ENCODE measurements around the gene TSPAN17. TPM values are rescaled to one million over a fixed set of nuclear protein-coding genes. Genes with fewer than 3 reads are reported as not detected.
A peak's percentile ranks its signal among the peaks of the same experiment; 100 is the strongest.

TSPAN17 gene
- total and polyA plus RNA-seq, 5 donors from 2014 or later, result 26.0 to 48.8 (median 34.0) TPM

- DNase-seq (no peak), ATAC-seq (ENCODE audit: low read depth in 2 of 2) (no peak)
- Mint-ChIP-seq H3K27ac (peak overlapping the region in 1 of 3 donors; percentile 84), H3K4me3 (no peak overlapping the region), H3K36me3 (peaks cover 19% of the 10 kb centered on the region), H3K9me3 (no peaks in the 10 kb centered on the region), H3K27me3 (no peaks in the 10 kb centered on the region), H3K4me1 (peaks cover 0 to 75% (median 36%) of the 10 kb centered on the region in 4 donors)
- no peak overlapping the region for H3K4me3 ChIP-seq (ENCODE audit: low read depth, low read length)
- peaks cover 33% of the 10 kb centered on the region for H3K4me1 ChIP-seq (ENCODE audit: control insufficient read depth, insufficient read depth, low read length, poor library complexity, severe bottlenecking)
- peaks cover 11% of the 10 kb centered on the region for H3K36me3 ChIP-seq (ENCODE audit: control insufficient read depth, insufficient read depth, low read length)
- H3K27me3 ChIP-seq (ENCODE audit: control insufficient read depth, insufficient read depth, low read length), result no peaks in the 10 kb centered on the region
- no peaks in the 10 kb centered on the region for H3K9me3 ChIP-seq (ENCODE audit: control insufficient read depth in 2 of 2, low read length in 2 of 2)
- H3K27ac ChIP-seq (ENCODE audit: insufficient read depth, low read length, poor library complexity, severe bottlenecking), result no peak overlapping the region
Observed at GRCh38 chr5:176652136-176652535, 4.9 kb downstream of the TSPAN17 start.

- no peaks in the 10 kb centered on the region for H3K27me3 Mint-ChIP-seq
- no peaks in the 10 kb centered on the region for H3K9me3 Mint-ChIP-seq
- DNase-seq (peak in 1 of 3 donors; percentile 41), ATAC-seq (ENCODE audit: low read depth in 2 of 2) (peak; percentile 23 to 32)
- Histone ChIP-seq H3K4me3 (ENCODE audit: low read depth, low read length) (no peak overlapping the region), H3K4me1 (ENCODE audit: control insufficient read depth, insufficient read depth, low read length, poor library complexity, severe bottlenecking) (peaks cover 26% of the 10 kb centered on the region), H3K9me3 (ENCODE audit: control insufficient read depth in 2 of 2, low read length in 2 of 2) (no peaks in the 10 kb centered on the region), H3K27ac (ENCODE audit: insufficient read depth, low read length, poor library complexity, severe bottlenecking) (peak overlapping the region; percentile 49), H3K36me3 (ENCODE audit: control insufficient read depth, insufficient read depth, low read length) (peaks cover 11% of the 10 kb centered on the region), H3K27me3 (ENCODE audit: control insufficient read depth, insufficient read depth, low read length) (no peaks in the 10 kb centered on the region)
- peaks cover under 1 to 74% (median 38%) of the 10 kb centered on the region in 4 donors for H3K4me1 Mint-ChIP-seq
- H3K36me3 Mint-ChIP-seq, result peaks cover 19% of the 10 kb centered on the region
- peak overlapping the region; percentile 9 to 96 (median 87) for H3K27ac Mint-ChIP-seq
- peak overlapping the region in 1 of 4 donors; percentile 82 for H3K4me3 Mint-ChIP-seq
Observed at GRCh38 chr5:176653401-176654385, 6.4 kb downstream of the TSPAN17 start.

- peak overlapping the region; percentile 49 for H3K27ac ChIP-seq (ENCODE audit: insufficient read depth, low read length, poor library complexity, severe bottlenecking)
- peaks cover 28% of the 10 kb centered on the region for H3K4me1 ChIP-seq (ENCODE audit: control insufficient read depth, insufficient read depth, low read length, poor library complexity, severe bottlenecking)
- no peak overlapping the region for H3K4me3 ChIP-seq (ENCODE audit: low read depth, low read length)
- peak overlapping the region in 1 of 4 donors; percentile 43 for H3K4me3 Mint-ChIP-seq
- H3K36me3 Mint-ChIP-seq, result peaks cover 19% of the 10 kb centered on the region
- no peak for ATAC-seq (ENCODE audit: low read depth in 2 of 2)
- no peaks in the 10 kb centered on the region for H3K27me3 ChIP-seq (ENCODE audit: control insufficient read depth, insufficient read depth, low read length)
- peaks cover 11% of the 10 kb centered on the region for H3K36me3 ChIP-seq (ENCODE audit: control insufficient read depth, insufficient read depth, low read length)
- DNase-seq, result peak in 1 of 3 donors; percentile 13
- H3K27me3 Mint-ChIP-seq, result no peaks in the 10 kb centered on the region
- H3K9me3 ChIP-seq (ENCODE audit: control insufficient read depth in 2 of 2, low read length in 2 of 2), result no peaks in the 10 kb centered on the region
- H3K9me3 Mint-ChIP-seq, result no peaks in the 10 kb centered on the region
- peaks cover 8 to 74% (median 37%) of the 10 kb centered on the region in 4 donors for H3K4me1 Mint-ChIP-seq
- H3K27ac Mint-ChIP-seq, result peak overlapping the region in 1 of 3 donors; percentile 65
Observed at GRCh38 chr5:176654856-176655255, 7.6 kb downstream of the TSPAN17 start.

GRCh38 chr5:176656467-176656990, 9.2 kb downstream of the TSPAN17 start:
- Mint-ChIP-seq H3K36me3 (peaks cover 19% of the 10 kb centered on the region), H3K27ac (no peak overlapping the region), H3K4me1 (peaks cover 8 to 68% (median 35%) of the 10 kb centered on the region in 4 donors), H3K9me3 (no peaks in the 10 kb centered on the region), H3K27me3 (no peaks in the 10 kb centered on the region), H3K4me3 (peak overlapping the region in 1 of 4 donors; percentile 67)
- no peak overlapping the region for H3K4me3 ChIP-seq (ENCODE audit: low read depth, low read length)
- peaks cover 11% of the 10 kb centered on the region for H3K36me3 ChIP-seq (ENCODE audit: control insufficient read depth, insufficient read depth, low read length)
- no peak for ATAC-seq (ENCODE audit: low read depth in 2 of 2)
- no peak for DNase-seq
- no peak overlapping the region for H3K27ac ChIP-seq (ENCODE audit: insufficient read depth, low read length, poor library complexity, severe bottlenecking)
- no peaks in the 10 kb centered on the region for H3K27me3 ChIP-seq (ENCODE audit: control insufficient read depth, insufficient read depth, low read length)
- H3K4me1 ChIP-seq (ENCODE audit: control insufficient read depth, insufficient read depth, low read length, poor library complexity, severe bottlenecking), result peaks cover 37% of the 10 kb centered on the region
- H3K9me3 ChIP-seq (ENCODE audit: control insufficient read depth in 2 of 2, low read length in 2 of 2), result no peaks in the 10 kb centered on the region

- Mint-ChIP-seq H3K9me3 (no peaks in the 10 kb centered on the region), H3K4me1 (peaks cover 8 to 56% (median 35%) of the 10 kb centered on the region in 4 donors), H3K36me3 (peaks cover 17% of the 10 kb centered on the region), H3K27me3 (no peaks in the 10 kb centered on the region), H3K27ac (peak overlapping the region in 2 of 3 donors; percentile 60 to 67), H3K4me3 (peak overlapping the region; percentile 15 to 79 (median 42))
- Histone ChIP-seq H3K27me3 (ENCODE audit: control insufficient read depth, insufficient read depth, low read length) (no peaks in the 10 kb centered on the region), H3K4me3 (ENCODE audit: low read depth, low read length) (no peak overlapping the region), H3K4me1 (ENCODE audit: control insufficient read depth, insufficient read depth, low read length, poor library complexity, severe bottlenecking) (peaks cover 37% of the 10 kb centered on the region), H3K36me3 (ENCODE audit: control insufficient read depth, insufficient read depth, low read length) (peaks cover 4% of the 10 kb centered on the region), H3K9me3 (ENCODE audit: control insufficient read depth in 2 of 2, low read length in 2 of 2) (no peaks in the 10 kb centered on the region), H3K27ac (ENCODE audit: insufficient read depth, low read length, poor library complexity, severe bottlenecking) (no peak overlapping the region)
- ATAC-seq (ENCODE audit: low read depth in 2 of 2), result peak; percentile 70
- peak; percentile 33 to 72 (median 55) for DNase-seq
Observed at GRCh38 chr5:176658007-176658599, 10.8 kb downstream of the TSPAN17 start.

GRCh38 chr5:176658817-176659511, 11.7 kb downstream of the TSPAN17 start:
- H3K4me3 Mint-ChIP-seq, result peak overlapping the region; percentile 34 to 79 (median 68)
- H3K36me3 Mint-ChIP-seq, result peaks cover 11% of the 10 kb centered on the region
- Histone ChIP-seq H3K27me3 (ENCODE audit: control insufficient read depth, insufficient read depth, low read length) (no peaks in the 10 kb centered on the region), H3K9me3 (ENCODE audit: control insufficient read depth in 2 of 2, low read length in 2 of 2) (no peaks in the 10 kb centered on the region), H3K4me3 (ENCODE audit: low read depth, low read length) (peak overlapping the region; percentile 29), H3K27ac (ENCODE audit: insufficient read depth, low read length, poor library complexity, severe bottlenecking) (peak overlapping the region; percentile 55), H3K4me1 (ENCODE audit: control insufficient read depth, insufficient read depth, low read length, poor library complexity, severe bottlenecking) (peaks cover 36% of the 10 kb centered on the region), H3K36me3 (ENCODE audit: control insufficient read depth, insufficient read depth, low read length) (peaks cover 3% of the 10 kb centered on the region)
- DNase-seq, result peak in 2 of 3 donors; percentile 21 to 59
- H3K27me3 Mint-ChIP-seq, result no peaks in the 10 kb centered on the region
- peak in 1 of 2 donors; percentile 14 for ATAC-seq (ENCODE audit: low read depth in 2 of 2)
- H3K27ac Mint-ChIP-seq, result peak overlapping the region; percentile 63 to 88 (median 69)
- H3K4me1 Mint-ChIP-seq, result peaks cover 8 to 48% (median 26%) of the 10 kb centered on the region in 4 donors
- H3K9me3 Mint-ChIP-seq, result no peaks in the 10 kb centered on the region

GRCh38 chr5:176659512-176659839, 12.2 kb downstream of the TSPAN17 start:
- H3K9me3 Mint-ChIP-seq, result no peaks in the 10 kb centered on the region
- H3K4me1 Mint-ChIP-seq, result peaks cover 8 to 44% (median 25%) of the 10 kb centered on the region in 4 donors
- peak overlapping the region; percentile 55 for H3K27ac ChIP-seq (ENCODE audit: insufficient read depth, low read length, poor library complexity, severe bottlenecking)
- H3K36me3 ChIP-seq (ENCODE audit: control insufficient read depth, insufficient read depth, low read length), result peaks cover 3% of the 10 kb centered on the region
- no peak for ATAC-seq (ENCODE audit: low read depth in 2 of 2)
- no peak for DNase-seq
- H3K27me3 Mint-ChIP-seq, result peaks cover 4% of the 10 kb centered on the region
- peaks cover 30% of the 10 kb centered on the region for H3K4me1 ChIP-seq (ENCODE audit: control insufficient read depth, insufficient read depth, low read length, poor library complexity, severe bottlenecking)
- no peak overlapping the region for H3K4me3 ChIP-seq (ENCODE audit: low read depth, low read length)
- H3K27ac Mint-ChIP-seq, result peak overlapping the region; percentile 63 to 88 (median 69)
- H3K36me3 Mint-ChIP-seq, result peaks cover 11% of the 10 kb centered on the region
- H3K4me3 Mint-ChIP-seq, result no peak overlapping the region
- H3K9me3 ChIP-seq (ENCODE audit: control insufficient read depth in 2 of 2, low read length in 2 of 2), result no peaks in the 10 kb centered on the region
- H3K27me3 ChIP-seq (ENCODE audit: control insufficient read depth, insufficient read depth, low read length), result no peaks in the 10 kb centered on the region

Data from CD4-positive, CD25-positive, alpha-beta regulatory T cell (primary cell).